Keratinocyte (primary cell): ENCODE measurements around the gene MUC5B.

Experiments
- EZH2 ChIP-seq: IDR thresholded peaks from one replicate; pipeline ENCODE4 v1.6.1; 2012; ENCODE audit warnings: inconsistent platforms, mild to moderate bottlenecking, low read length, moderate library complexity
- TF ChIP-seq, protein P1 (sequence below), 3 experiments: IDR thresholded peaks in 1 of 3; conservative IDR thresholded peaks in 1 of 3; optimal IDR thresholded peaks in 1 of 3; 2 replicates in 2 of 3; 3 replicates in 1 of 3; pipeline versions ENCODE3 to v1.5.1; 2011; ENCODE audit warnings: low read length in 3 of 3, mild to moderate bottlenecking in 3 of 3, moderate library complexity in 2 of 3, control low read depth in 1 of 3, inconsistent platforms in 1 of 3; ENCODE audit not compliant: insufficient read depth in 2 of 3; ENCODE audit errors: extremely low read depth in 1 of 3

- TF ChIP-seq, protein P1, sequence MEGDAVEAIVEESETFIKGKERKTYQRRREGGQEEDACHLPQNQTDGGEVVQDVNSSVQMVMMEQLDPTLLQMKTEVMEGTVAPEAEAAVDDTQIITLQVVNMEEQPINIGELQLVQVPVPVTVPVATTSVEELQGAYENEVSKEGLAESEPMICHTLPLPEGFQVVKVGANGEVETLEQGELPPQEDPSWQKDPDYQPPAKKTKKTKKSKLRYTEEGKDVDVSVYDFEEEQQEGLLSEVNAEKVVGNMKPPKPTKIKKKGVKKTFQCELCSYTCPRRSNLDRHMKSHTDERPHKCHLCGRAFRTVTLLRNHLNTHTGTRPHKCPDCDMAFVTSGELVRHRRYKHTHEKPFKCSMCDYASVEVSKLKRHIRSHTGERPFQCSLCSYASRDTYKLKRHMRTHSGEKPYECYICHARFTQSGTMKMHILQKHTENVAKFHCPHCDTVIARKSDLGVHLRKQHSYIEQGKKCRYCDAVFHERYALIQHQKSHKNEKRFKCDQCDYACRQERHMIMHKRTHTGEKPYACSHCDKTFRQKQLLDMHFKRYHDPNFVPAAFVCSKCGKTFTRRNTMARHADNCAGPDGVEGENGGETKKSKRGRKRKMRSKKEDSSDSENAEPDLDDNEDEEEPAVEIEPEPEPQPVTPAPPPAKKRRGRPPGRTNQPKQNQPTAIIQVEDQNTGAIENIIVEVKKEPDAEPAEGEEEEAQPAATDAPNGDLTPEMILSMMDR (optimal IDR thresholded peaks at IDR 0.05 in 1 of 3, IDR thresholded peaks at IDR 0.05 in 1 of 3, conservative IDR thresholded peaks at IDR 0.05 in 1 of 3; ENCODE audit: extremely low read depth in 1 of 3, insufficient read depth in 2 of 3, low read length in 3 of 3): no peak
- TF ChIP-seq EZH2: no peak
Measured at GRCh38 chr11:1310772-1311468, 88.1 kb downstream of the MUC5B start.
